HL-60 (cell line): ENCODE data around the gene COL9A1.

Experiments
- DNase-seq, 2 experiments: peaks; one replicate each; pipeline ENCODE4 v3.0.0-alpha.2; 2010 to 2020; ENCODE audit warnings: low read depth in 1 of 2, low spot score in 1 of 2
- H3K27ac ChIP-seq: fragments of 250-450 bp; sonication (Bioruptor Pico); replicated peaks from 2 replicates; pipeline ENCODE4 v1.5.1; 2020; ENCODE audit warnings: mild to moderate bottlenecking, moderate library complexity
- H3K27me3 ChIP-seq: fragments of 250-450 bp; sonication (Bioruptor Pico); 2 replicates; pipeline ENCODE4 v1.5.1; 2021; ENCODE audit warnings: mild to moderate bottlenecking, moderate library complexity; ENCODE audit not compliant: insufficient read depth, poor library complexity, severe bottlenecking
- H3K4me3 ChIP-seq: replicated peaks from 2 replicates; pipeline ENCODE4 v1.5.1; 2011; ENCODE audit warnings: mild to moderate bottlenecking, control low read depth, low read length; ENCODE audit not compliant: insufficient read depth
- CTCF ChIP-seq: IDR thresholded peaks from one replicate; pipeline ENCODE4 v1.5.1; 2011; ENCODE audit warnings: low read length, control low read depth, inconsistent platforms; ENCODE audit not compliant: insufficient read depth
- GABPA ChIP-seq: IDR thresholded peaks from 2 replicates; pipeline ENCODE4 v1.6.1; 2012; ENCODE audit warnings: low read depth
- POLR2AphosphoS5 ChIP-seq: IDR thresholded peaks from 2 replicates; pipeline ENCODE4 v1.6.1; 2012; ENCODE audit warnings: low read depth
- REST ChIP-seq: IDR thresholded peaks from 2 replicates; pipeline ENCODE4 v1.6.1; 2012; ENCODE audit warnings: low read depth; ENCODE audit not compliant: insufficient replicate concordance
- SPI1 ChIP-seq: IDR thresholded peaks from 2 replicates; pipeline ENCODE4 v1.6.1; 2012; ENCODE audit warnings: low read depth, mild to moderate bottlenecking, borderline replicate concordance

COL9A1 gene

GRCh38 chr6:70215460-70216108 is 87.3 kb downstream of the COL9A1 start:
- no peak overlapping the region for H3K27ac ChIP-seq
- peaks cover 4% of the 10 kb centered on the region for H3K27me3 ChIP-seq
- TF ChIP-seq POLR2AphosphoS5 (no peak), CTCF (no peak), SPI1 (no peak), REST (no peak), GABPA (no peak)
- H3K4me3 ChIP-seq, result no peak overlapping the region
- no peak for DNase-seq

GRCh38 chr6:70210462-70210861 is 92.4 kb downstream of the COL9A1 start:
- no peak for DNase-seq
- TF ChIP-seq POLR2AphosphoS5 (no peak), CTCF (no peak), REST (no peak), GABPA (no peak), SPI1 (no peak)
- H3K27ac ChIP-seq, result no peak overlapping the region
- no peak overlapping the region for H3K4me3 ChIP-seq
- peaks cover 4% of the 10 kb centered on the region for H3K27me3 ChIP-seq

GRCh38 chr6:70208235-70208790 is 94.6 kb downstream of the COL9A1 start:
- Histone ChIP-seq H3K4me3 (no peak overlapping the region), H3K27me3 (no peaks in the 10 kb centered on the region), H3K27ac (no peak overlapping the region)
- TF ChIP-seq GABPA, result no peak
- TF ChIP-seq CTCF, result no peak
- no peak for TF ChIP-seq POLR2AphosphoS5
- TF ChIP-seq REST, result no peak
- no peak for TF ChIP-seq SPI1
- no peak for DNase-seq
